DND-41 (cell line): Measurements from ENCODE around the gene IL1RL2.

Experiments
- EZH2 ChIP-seq: IDR thresholded peaks from 3 replicates; pipeline ENCODE4 v1.6.1; 2012; ENCODE audit warnings: borderline replicate concordance, low read depth, mild to moderate bottlenecking, moderate library complexity, low read length, inconsistent platforms; ENCODE audit not compliant: severe bottlenecking
- TF ChIP-seq, protein P1 (sequence below): IDR thresholded peaks from 2 replicates; pipeline ENCODE4 v1.5.1; 2012; ENCODE audit warnings: borderline replicate concordance, low read length, moderate library complexity, mild to moderate bottlenecking; ENCODE audit not compliant: poor library complexity, severe bottlenecking; ENCODE audit errors: extremely low read depth

GRCh38 chr2:102262216-102263129 lies 75.7 kb downstream of the IL1RL2 start:
- no peak for TF ChIP-seq EZH2
- TF ChIP-seq, protein P1, sequence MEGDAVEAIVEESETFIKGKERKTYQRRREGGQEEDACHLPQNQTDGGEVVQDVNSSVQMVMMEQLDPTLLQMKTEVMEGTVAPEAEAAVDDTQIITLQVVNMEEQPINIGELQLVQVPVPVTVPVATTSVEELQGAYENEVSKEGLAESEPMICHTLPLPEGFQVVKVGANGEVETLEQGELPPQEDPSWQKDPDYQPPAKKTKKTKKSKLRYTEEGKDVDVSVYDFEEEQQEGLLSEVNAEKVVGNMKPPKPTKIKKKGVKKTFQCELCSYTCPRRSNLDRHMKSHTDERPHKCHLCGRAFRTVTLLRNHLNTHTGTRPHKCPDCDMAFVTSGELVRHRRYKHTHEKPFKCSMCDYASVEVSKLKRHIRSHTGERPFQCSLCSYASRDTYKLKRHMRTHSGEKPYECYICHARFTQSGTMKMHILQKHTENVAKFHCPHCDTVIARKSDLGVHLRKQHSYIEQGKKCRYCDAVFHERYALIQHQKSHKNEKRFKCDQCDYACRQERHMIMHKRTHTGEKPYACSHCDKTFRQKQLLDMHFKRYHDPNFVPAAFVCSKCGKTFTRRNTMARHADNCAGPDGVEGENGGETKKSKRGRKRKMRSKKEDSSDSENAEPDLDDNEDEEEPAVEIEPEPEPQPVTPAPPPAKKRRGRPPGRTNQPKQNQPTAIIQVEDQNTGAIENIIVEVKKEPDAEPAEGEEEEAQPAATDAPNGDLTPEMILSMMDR, result no peak
